ENCODE results near the gene GARIN5B.

GARIN5B gene

GRCh38 chr19:55373993-55374757 lies 11.1 kb upstream of the GARIN5B start:
- no peak for DNase-seq (ENCODE audit: low read depth)
- no peak for TF ChIP-seq CTCF (conservative IDR thresholded peaks at IDR 0.05; ENCODE audit: low read depth, low read length)
- H3K4me3 ChIP-seq (ENCODE audit: low read depth, low read length) = no peak overlapping the region

GRCh38 chr19:55373306-55373992 lies 10.4 kb upstream of the GARIN5B start:
- no peak for TF ChIP-seq CTCF (conservative IDR thresholded peaks at IDR 0.05; ENCODE audit: low read depth, low read length)
- H3K4me3 ChIP-seq (ENCODE audit: low read depth, low read length) = no peak overlapping the region
- DNase-seq (ENCODE audit: low read depth) = no peak

GRCh38 chr19:55372316-55373081 lies 9.4 kb upstream of the GARIN5B start:
- no peak for TF ChIP-seq CTCF (conservative IDR thresholded peaks at IDR 0.05; ENCODE audit: low read depth, low read length)
- DNase-seq (ENCODE audit: low read depth) = no peak
- no peak overlapping the region for H3K4me3 ChIP-seq (ENCODE audit: low read depth, low read length)

- no peak for TF ChIP-seq CTCF (conservative IDR thresholded peaks at IDR 0.05; ENCODE audit: low read depth, low read length)
- DNase-seq (ENCODE audit: low read depth) = no peak
- H3K4me3 ChIP-seq (ENCODE audit: low read depth, low read length) = peak within 1 kb of the TSS; percentile 65
Observed at GRCh38 chr19:55370305-55370988, 7.4 kb upstream of the GARIN5B start, which contains the start of gene IL11. IL11 (minus strand) TSS chr19:55370463; CDS start chr19:55370310, 153 bp downstream.

GRCh38 chr19:55369653-55370304 lies 6.7 kb upstream of the GARIN5B start:
- TF ChIP-seq CTCF (conservative IDR thresholded peaks at IDR 0.05; ENCODE audit: low read depth, low read length) = no peak

More at GRCh38 chr19:55369653-55370304, 6.7 kb upstream of the GARIN5B start:
- peak; percentile 72 for DNase-seq (ENCODE audit: low read depth)
- peak overlapping the region; percentile 65 for H3K4me3 ChIP-seq (ENCODE audit: low read depth, low read length)
